GM12864 (cell line): ENCODE measurements around the gene LSM14B.

ENCODE experiments used
- DNase-seq: peaks from one replicate; pipeline ENCODE4 v3.0.0-alpha.2; 2011; ENCODE audit warnings: low read depth
- H3K4me3 ChIP-seq: 2 replicates; pipeline ENCODE4 v1.5.1; 2011; ENCODE audit warnings: mild to moderate bottlenecking, low read depth, low read length, control low read depth
- TF ChIP-seq, protein P1 (sequence below): IDR thresholded peaks from 2 replicates; pipeline ENCODE4 v1.5.1; 2011; ENCODE audit warnings: low read depth, mild to moderate bottlenecking, moderate library complexity, low read length, control low read depth, inconsistent platforms; ENCODE audit errors: missing control alignments

LSM14B gene

DNA sequence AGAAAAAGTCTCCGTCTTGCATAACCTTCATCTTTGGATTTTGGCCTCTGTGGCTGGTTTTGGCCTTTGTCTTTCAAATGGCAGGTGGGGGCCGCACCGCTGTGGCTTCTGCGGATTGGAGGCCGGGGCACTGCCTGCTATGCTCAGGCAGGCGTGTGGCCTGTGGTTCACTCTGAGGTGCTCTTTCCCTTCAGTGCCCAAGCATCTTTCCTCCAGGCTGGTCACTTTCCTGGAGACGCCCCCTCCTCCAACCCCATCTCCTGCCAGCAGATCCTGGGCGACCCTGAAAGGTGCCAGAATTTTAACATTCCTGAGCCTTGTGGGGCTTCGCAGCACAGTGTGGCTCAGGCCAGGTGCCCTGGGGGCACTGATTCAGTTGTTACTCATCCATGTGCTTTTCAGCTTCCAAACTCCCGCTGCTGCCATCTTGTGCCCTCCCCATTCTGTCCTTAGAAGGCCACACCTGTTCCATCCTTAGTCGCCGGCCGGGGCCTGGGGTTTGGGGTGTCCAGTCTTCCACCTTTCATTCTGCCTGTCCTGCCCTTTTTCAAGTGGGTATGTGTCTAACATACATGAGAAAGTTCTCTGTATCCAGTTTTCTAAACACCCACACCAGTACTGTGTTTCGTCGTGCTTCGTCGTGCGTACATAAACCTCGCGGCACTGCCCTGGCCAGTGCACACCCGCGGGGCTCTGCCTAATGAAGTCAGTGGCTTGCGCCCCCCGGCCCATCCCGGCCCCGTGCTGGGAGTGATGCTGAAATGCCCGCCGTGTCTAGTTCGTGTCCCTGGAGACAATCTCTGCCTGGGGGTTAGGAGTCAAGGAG lies 33.4 kb downstream of the LSM14B start:
- no peak overlapping the region for H3K4me3 ChIP-seq
- DNase-seq: no peak
- TF ChIP-seq, protein P1, sequence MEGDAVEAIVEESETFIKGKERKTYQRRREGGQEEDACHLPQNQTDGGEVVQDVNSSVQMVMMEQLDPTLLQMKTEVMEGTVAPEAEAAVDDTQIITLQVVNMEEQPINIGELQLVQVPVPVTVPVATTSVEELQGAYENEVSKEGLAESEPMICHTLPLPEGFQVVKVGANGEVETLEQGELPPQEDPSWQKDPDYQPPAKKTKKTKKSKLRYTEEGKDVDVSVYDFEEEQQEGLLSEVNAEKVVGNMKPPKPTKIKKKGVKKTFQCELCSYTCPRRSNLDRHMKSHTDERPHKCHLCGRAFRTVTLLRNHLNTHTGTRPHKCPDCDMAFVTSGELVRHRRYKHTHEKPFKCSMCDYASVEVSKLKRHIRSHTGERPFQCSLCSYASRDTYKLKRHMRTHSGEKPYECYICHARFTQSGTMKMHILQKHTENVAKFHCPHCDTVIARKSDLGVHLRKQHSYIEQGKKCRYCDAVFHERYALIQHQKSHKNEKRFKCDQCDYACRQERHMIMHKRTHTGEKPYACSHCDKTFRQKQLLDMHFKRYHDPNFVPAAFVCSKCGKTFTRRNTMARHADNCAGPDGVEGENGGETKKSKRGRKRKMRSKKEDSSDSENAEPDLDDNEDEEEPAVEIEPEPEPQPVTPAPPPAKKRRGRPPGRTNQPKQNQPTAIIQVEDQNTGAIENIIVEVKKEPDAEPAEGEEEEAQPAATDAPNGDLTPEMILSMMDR: no peak

DNA sequence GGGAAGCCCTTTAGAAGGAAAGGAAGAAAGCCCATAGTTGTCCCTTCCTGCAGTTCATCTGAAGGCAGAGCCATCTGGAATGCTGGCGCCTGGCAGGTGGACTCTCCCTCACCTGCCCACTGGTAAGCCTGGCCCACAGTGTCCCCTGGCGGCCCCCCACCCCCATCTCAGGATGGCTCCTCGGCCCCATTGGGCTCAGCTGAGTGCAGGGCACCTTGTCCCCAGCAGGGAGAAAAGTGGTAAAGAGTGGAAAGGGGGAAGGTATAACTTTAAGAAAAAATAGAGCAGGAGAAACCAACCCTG lies 33.9 kb downstream of the LSM14B start:
- TF ChIP-seq, protein P1: no peak
- no peak overlapping the region for H3K4me3 ChIP-seq
- DNase-seq: no peak

DNA sequence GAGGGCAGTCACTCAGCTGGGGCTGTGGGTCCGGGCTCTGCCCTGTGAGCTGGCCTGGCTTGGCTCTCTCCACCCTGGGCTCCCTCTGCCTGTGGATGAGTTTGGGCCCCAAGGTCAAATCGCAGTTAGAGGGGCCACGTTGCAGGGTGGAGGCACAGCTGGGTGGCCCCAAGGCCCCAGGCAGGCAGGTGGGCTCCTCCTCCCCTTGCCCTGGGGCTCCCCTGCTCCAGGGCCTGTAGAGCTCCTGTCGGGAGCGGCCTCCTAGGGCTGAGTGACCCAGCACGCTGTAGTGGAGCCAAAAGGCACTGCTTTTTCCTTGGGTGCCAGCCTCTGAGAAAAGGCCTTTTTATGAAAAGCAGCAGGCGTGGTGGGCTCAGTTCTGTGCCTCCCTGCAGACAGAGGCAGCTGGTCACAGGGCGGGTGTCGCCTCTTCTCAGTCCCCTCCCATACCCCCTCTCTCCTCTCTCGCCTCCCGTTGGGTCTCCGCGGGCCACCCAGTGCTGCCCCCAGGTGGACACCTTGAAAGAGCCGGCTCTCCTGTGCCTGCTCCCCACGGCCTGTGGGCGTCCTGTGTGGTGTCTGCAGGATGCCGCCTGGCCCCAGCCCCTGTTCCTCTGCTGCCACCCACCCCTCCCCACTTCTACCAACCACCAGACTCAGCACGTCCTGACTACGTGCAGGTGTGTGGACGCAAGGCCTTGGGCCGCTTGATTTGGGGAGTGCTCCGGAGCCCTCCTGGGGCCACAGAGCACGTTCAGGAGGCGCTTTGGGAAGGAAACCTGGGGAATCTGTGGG lies 34.5 kb downstream of the LSM14B start:
- DNase-seq: no peak
- no peak overlapping the region for H3K4me3 ChIP-seq
- TF ChIP-seq, protein P1: peak; percentile 64

DNA sequence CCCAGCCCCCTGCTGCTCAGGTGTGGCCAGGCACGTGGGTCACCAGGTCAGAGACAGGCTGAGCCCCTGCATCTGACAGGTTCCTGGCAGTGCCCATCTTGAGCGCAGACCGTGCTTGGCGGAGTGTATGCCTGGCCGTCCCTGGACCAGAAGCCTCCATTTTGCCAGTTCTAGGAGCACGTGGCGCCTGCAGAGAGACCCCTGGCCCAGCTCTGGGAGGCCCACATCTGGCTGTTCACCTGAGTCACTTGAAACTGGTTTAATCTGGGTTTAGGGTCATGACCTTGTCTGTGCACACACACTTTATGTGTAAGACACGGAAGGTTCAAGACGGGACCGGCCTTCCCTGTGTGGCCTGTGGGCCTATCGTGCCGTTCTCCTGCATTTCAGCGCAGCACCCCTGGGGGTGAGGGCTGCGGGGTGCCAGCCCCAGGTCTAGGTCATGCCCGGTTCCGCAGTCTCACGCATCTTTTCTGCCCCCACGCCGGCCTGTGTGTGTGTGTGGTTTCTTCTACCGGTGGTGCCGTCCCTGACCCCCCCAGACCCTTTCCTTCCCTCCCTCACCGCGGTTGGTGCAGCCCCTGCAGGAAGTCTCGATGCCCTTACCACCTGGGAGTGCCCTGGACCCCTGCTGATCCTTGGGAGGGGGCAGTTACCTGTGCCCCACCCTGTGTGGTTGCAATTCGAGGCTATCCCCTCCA lies 35.3 kb downstream of the LSM14B start:
- DNase-seq: no peak
- no peak overlapping the region for H3K4me3 ChIP-seq
- TF ChIP-seq, protein P1: no peak

DNA sequence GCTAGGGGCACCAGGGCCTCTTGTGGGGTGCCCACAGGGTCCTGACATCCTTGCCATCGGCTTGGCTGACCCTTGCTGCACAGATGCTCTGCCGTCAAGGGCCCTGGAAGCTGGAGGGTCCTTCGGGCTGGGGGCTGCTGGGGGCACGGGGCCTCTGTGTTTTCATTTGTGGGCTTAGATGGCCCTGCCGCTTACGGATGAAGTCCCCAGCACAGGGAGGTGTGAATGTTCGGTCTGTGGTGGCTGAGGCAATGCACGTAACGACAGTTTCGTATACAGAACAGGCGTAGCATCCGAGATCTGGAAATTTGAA lies 35.8 kb downstream of the LSM14B start:
- DNase-seq: no peak
- H3K4me3 ChIP-seq: no peak overlapping the region
- TF ChIP-seq, protein P1: no peak

DNA sequence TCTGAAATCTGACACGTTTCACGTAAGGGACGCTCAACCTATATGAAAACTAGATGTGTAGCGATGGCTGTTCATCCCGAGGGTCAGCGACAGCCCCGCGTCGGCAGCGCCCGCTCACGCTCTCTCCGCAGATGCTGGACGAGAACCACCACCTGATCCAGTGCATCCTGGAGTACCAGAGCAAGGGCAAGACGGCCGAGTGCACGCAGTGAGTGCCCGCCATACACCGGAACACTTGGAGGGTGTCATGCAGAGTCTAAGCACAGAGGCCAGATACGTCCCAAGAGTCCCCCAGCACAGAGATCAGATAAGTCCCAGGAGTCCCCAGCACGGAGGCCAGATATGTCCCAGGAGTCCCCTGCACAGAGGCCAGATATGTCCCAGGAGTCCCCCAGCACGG lies 36.3 kb downstream of the LSM14B start:
- TF ChIP-seq, protein P1: no peak
- H3K4me3 ChIP-seq: no peak overlapping the region
- DNase-seq: no peak
